Activated naive CD8-positive, alpha-beta T cell treated with anti-CD3 and anti-CD28 coated beads, Interleukin-2, amount 50 U/mL, for 16 hours (primary cell): Measurements from ENCODE around the gene CEP104.

ENCODE experiments used
- DNase-seq: peaks from one replicate; pipeline ENCODE4 v3.0.0-alpha.2; 2020; ENCODE audit warnings: low read depth, low spot score

Gene CEP104

GRCh38 chr1:3762873-3763228 lies 94.2 kb downstream of the CEP104 start:
- no peak for DNase-seq

- no peak for DNase-seq
These were observed 94.7 kb downstream of the CEP104 start for GRCh38 chr1:3762151-3762872.
